CD4-positive, CD25-positive, alpha-beta regulatory T cell (primary cell): ENCODE results near the gene GUCY2D. TPM values are rescaled to one million over a fixed set of nuclear protein-coding genes. Genes with fewer than 3 reads are reported as not detected.
A peak's percentile ranks its signal among the peaks of the same experiment; 100 is the strongest.

Experiments used
- ATAC-seq, 2 donors: fragments of 150-1000 bp; cut with Tn5 transposase; one replicate each; pipeline ENCODE4 v1.10.0; 2021; ENCODE audit warnings: low read depth in 2 of 2, moderate number of reproducible peaks in 2 of 2, moderate library complexity in 1 of 2
- DNase-seq, 3 donors: peaks; one replicate each; pipeline versions ENCODE4 v3.0.0 to v3.0.0-alpha.2; 2012 to 2022; ENCODE audit warnings: mixed read lengths in 1 of 3
- H3K27ac ChIP-seq: one replicate; pipeline ENCODE4 v1.7.0; 2013; ENCODE audit warnings: mild to moderate bottlenecking, low read length; ENCODE audit not compliant: insufficient read depth, poor library complexity, severe bottlenecking
- H3K27me3 ChIP-seq: one replicate; pipeline ENCODE4 v1.7.0; 2013; ENCODE audit warnings: low read length; ENCODE audit not compliant: control insufficient read depth, insufficient read depth
- H3K36me3 ChIP-seq: one replicate; pipeline ENCODE4 v1.7.0; 2013; ENCODE audit warnings: mild to moderate bottlenecking, low read length, moderate library complexity; ENCODE audit not compliant: control insufficient read depth, insufficient read depth
- H3K4me1 ChIP-seq: 2 replicates; pipeline ENCODE4 v1.7.0; 2013; ENCODE audit warnings: mild to moderate bottlenecking, low read length; ENCODE audit not compliant: insufficient read depth, control insufficient read depth, poor library complexity, severe bottlenecking
- H3K4me3 ChIP-seq: one replicate; pipeline ENCODE4 v1.7.0; 2013; ENCODE audit warnings: low read depth, mild to moderate bottlenecking, low read length, moderate library complexity
- H3K9me3 ChIP-seq, 2 experiments: 1 replicate in 1 of 2; 2 replicates in 1 of 2; pipeline ENCODE4 v1.7.0; 2013; ENCODE audit warnings: low read length in 2 of 2, mild to moderate bottlenecking in 1 of 2, moderate library complexity in 1 of 2; ENCODE audit not compliant: control insufficient read depth in 2 of 2
- H3K27ac Mint-ChIP-seq, 3 donors: one replicate each; pipeline ENCODE4 v1.8.0; 2020 to 2022; ENCODE audit warnings: mild to moderate bottlenecking in 3 of 3, mixed read lengths in 3 of 3, moderate library complexity in 2 of 3
- H3K27me3 Mint-ChIP-seq: one replicate; pipeline ENCODE4 v1.8.0; 2022; ENCODE audit warnings: mild to moderate bottlenecking, mixed read lengths
- H3K36me3 Mint-ChIP-seq: one replicate; pipeline ENCODE4 v1.8.0; 2020; ENCODE audit warnings: mixed read lengths
- H3K4me1 Mint-ChIP-seq, 4 donors: one replicate each; pipeline ENCODE4 v1.8.0; 2020 to 2022; ENCODE audit warnings: mixed read lengths in 4 of 4, mild to moderate bottlenecking in 1 of 4
- H3K4me3 Mint-ChIP-seq, 4 donors: one replicate each; pipeline ENCODE4 v1.8.0; 2020 to 2022; ENCODE audit warnings: mild to moderate bottlenecking in 4 of 4, mixed read lengths in 4 of 4, moderate library complexity in 3 of 4
- H3K9me3 Mint-ChIP-seq, 7 donors: one replicate each; pipeline ENCODE4 v1.8.0; 2020 to 2022; ENCODE audit warnings: mixed read lengths in 7 of 7, mild to moderate bottlenecking in 3 of 7, moderate library complexity in 2 of 7
- polyA plus RNA-seq, 4 donors: library from polyadenylated mRNA; unstranded; fragments of 300-500 nt; fragmentation: Illumina TruSeq; gene quantifications; one replicate each; pipeline ENCODE4 v1.2.3, GENCODE V29; 2021
- total RNA-seq: library from RNA; stranded (reverse); gene quantifications from one replicate; pipeline ENCODE4 v1.2.3, GENCODE V29; 2022

The GUCY2D gene
- total and polyA plus RNA-seq, 5 donors from 2014 or later: 0.23 TPM; not detected in 4

DNA sequence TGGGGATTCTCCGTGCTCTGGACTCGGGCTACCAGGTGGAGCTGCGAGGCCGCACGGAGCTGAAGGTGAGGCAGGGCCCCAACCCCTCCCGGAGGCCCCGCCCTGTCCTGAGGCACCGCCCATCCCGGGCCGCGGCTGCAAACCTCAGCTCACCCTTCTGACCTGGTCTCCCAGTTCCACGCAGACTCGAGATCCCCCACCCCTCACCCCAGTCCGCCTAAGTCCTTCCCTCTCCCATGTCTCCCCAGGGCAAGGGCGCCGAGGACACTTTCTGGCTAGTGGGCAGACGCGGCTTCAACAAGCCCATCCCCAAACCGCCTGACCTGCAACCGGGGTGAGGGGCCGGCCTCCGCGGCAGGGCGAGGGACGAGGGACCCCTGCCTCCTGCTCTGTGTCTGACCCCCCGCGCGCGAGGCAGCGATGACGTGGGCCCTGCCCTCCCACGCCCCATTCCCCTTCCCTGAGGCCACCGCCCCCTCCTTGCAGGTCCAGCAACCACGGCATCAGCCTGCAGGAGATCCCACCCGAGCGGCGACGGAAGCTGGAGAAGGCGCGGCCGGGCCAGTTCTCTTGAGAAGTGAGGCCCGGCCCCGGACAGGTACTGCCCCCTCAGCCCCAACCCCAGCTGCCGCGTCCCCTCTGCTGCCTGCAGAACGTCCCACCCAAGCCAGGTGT, 13.7 kb downstream of the GUCY2D start:
- Mint-ChIP-seq H3K9me3 (no peaks in the 10 kb centered on the region), H3K36me3 (no peaks in the 10 kb centered on the region), H3K4me1 (peaks cover 0 to 11% (median 8%) of the 10 kb centered on the region in 4 donors), H3K27me3 (peaks cover 38% of the 10 kb centered on the region), H3K4me3 (peak overlapping the region; percentile 28 to 81 (median 76)), H3K27ac (no peak overlapping the region)
- peak in 1 of 2 donors; percentile 16 for ATAC-seq
- no peak for DNase-seq
- Histone ChIP-seq H3K36me3 (no peaks in the 10 kb centered on the region), H3K27ac (no peak overlapping the region), H3K4me1 (peaks cover 12% of the 10 kb centered on the region), H3K4me3 (no peak overlapping the region), H3K9me3 (no peaks in the 10 kb centered on the region), H3K27me3 (peaks cover 4% of the 10 kb centered on the region)

GRCh38 chr17:8016632-8017424, 14.4 kb downstream of the GUCY2D start:
- H3K9me3 Mint-ChIP-seq: peaks cover 0 to 2% (median 0%) of the 10 kb centered on the region in 7 donors
- H3K4me3 Mint-ChIP-seq: peak overlapping the region; percentile 28 to 81 (median 76)
- no peak overlapping the region for H3K27ac ChIP-seq
- no peak overlapping the region for H3K4me3 ChIP-seq
- DNase-seq: peak in 2 of 3 donors; percentile 24 to 59
- peaks cover 12% of the 10 kb centered on the region for H3K4me1 ChIP-seq
- no peaks in the 10 kb centered on the region for H3K36me3 Mint-ChIP-seq
- peaks cover 0 to 11% (median 8%) of the 10 kb centered on the region in 4 donors for H3K4me1 Mint-ChIP-seq
- H3K9me3 ChIP-seq: no peaks in the 10 kb centered on the region
- peak overlapping the region in 1 of 3 donors; percentile 59 for H3K27ac Mint-ChIP-seq
- H3K36me3 ChIP-seq: no peaks in the 10 kb centered on the region
- H3K27me3 Mint-ChIP-seq: peaks cover 38% of the 10 kb centered on the region
- peaks cover 4% of the 10 kb centered on the region for H3K27me3 ChIP-seq
- ATAC-seq: peak; percentile 59 to 73

GRCh38 chr17:8018436-8018835, 16.0 kb downstream of the GUCY2D start:
- peaks cover 12% of the 10 kb centered on the region for H3K4me1 ChIP-seq
- Mint-ChIP-seq H3K4me1 (peaks cover 0 to 11% (median 8%) of the 10 kb centered on the region in 4 donors), H3K36me3 (no peaks in the 10 kb centered on the region), H3K27me3 (peaks cover 38% of the 10 kb centered on the region), H3K4me3 (no peak overlapping the region), H3K27ac (no peak overlapping the region), H3K9me3 (peaks cover 0 to 2% (median 0%) of the 10 kb centered on the region in 7 donors)
- H3K9me3 ChIP-seq: no peaks in the 10 kb centered on the region
- H3K4me3 ChIP-seq: no peak overlapping the region
- peaks cover 7% of the 10 kb centered on the region for H3K27me3 ChIP-seq
- H3K36me3 ChIP-seq: no peaks in the 10 kb centered on the region
- DNase-seq (no peak), ATAC-seq (no peak)
- H3K27ac ChIP-seq: no peak overlapping the region

DNA sequence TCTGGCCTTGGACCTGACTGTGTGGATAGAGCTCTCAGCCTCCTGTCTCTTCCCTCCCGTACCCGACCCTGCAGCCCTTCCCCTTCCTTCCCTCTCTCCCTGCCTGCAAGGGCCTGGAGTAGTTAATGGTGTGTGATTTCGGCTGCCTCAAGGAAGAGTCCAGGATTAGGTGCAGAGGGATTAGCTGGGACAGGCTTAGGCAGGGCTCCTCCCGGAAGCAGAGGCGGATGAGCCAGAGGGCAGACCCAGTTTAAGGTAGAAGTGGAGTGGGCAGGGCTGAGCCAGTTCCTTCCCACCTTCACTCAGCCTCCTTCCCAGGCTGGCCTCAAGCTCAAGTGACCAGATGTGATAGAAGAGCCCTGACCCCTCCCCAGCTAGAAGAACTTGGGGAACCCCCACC, 16.8 kb downstream of the GUCY2D start:
- Mint-ChIP-seq H3K27me3 (peaks cover 37% of the 10 kb centered on the region), H3K4me3 (no peak overlapping the region), H3K4me1 (peaks cover 0 to 10% (median 7%) of the 10 kb centered on the region in 4 donors), H3K27ac (no peak overlapping the region), H3K9me3 (peaks cover 0 to 2% (median 0%) of the 10 kb centered on the region in 7 donors), H3K36me3 (no peaks in the 10 kb centered on the region)
- Histone ChIP-seq H3K4me3 (no peak overlapping the region), H3K27me3 (peaks cover 7% of the 10 kb centered on the region), H3K36me3 (no peaks in the 10 kb centered on the region), H3K9me3 (no peaks in the 10 kb centered on the region), H3K27ac (no peak overlapping the region), H3K4me1 (peaks cover 12% of the 10 kb centered on the region)
- DNase-seq: no peak
- no peak for ATAC-seq

DNA sequence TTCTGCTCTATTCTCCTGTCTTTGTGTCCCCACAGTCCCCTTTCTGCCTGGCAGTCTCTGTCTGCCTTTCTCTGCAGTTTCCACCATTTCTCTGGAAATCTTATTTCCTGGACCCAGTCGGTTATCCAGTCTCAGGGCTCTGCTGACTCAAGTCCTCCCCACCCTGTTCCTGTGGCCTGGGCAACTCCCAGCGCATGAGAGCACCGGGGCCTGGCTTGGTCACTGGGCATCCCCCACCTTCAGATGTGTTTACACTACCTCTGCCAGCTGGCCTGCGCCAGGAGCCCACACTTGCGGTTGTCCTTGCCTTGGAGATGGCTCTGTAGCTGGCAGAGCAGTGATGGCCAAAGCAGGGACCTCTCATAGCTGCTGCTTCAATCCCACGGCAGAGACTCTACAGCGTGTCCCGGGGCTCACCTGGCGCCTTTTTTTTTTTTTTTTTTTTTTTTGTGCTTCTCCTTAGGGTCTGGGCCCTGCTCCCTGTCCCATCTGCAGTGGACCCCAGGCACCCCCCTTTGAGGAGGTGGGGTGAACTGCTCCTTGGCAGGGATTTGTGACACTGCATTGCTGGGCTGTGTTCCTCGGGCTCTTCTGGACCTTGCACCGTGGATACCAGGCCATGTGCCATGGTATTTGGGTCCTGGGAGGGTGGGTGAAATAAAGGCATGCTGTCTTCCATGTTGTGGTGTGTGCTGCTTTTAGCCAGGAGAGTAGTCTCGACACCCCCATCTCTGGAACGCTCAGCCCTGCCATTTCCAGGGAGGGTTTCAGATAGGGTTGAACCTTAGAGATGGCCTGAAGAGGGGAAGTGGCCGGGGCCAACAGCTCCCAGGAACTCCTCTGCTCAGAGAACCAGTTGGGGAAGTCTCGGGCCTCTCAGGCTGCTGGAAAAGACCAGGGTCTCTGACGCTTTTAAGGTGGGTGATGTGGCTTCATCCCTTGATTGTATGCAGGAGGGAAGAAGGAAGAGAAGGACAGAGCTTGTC, 17.5 kb downstream of the GUCY2D start:
- no peaks in the 10 kb centered on the region for H3K9me3 ChIP-seq
- no peak for DNase-seq
- H3K27ac Mint-ChIP-seq: no peak overlapping the region

GRCh38 chr17:8020776-8021564, 18.6 kb downstream of the GUCY2D start:
- Histone ChIP-seq H3K27me3 (peaks cover 4% of the 10 kb centered on the region), H3K9me3 (no peaks in the 10 kb centered on the region), H3K36me3 (no peaks in the 10 kb centered on the region), H3K4me3 (no peak overlapping the region), H3K27ac (no peak overlapping the region), H3K4me1 (peaks cover 9% of the 10 kb centered on the region)
- Mint-ChIP-seq H3K27me3 (peaks cover 28% of the 10 kb centered on the region), H3K36me3 (no peaks in the 10 kb centered on the region), H3K9me3 (peaks cover 0 to 2% (median 0%) of the 10 kb centered on the region in 7 donors), H3K4me1 (peaks cover 0 to 8% (median 6%) of the 10 kb centered on the region in 4 donors), H3K27ac (peak overlapping the region in 1 of 3 donors; percentile 78), H3K4me3 (no peak overlapping the region)
- ATAC-seq (no peak), DNase-seq (no peak)

More for the DNA sequence above, 17.5 kb downstream of the GUCY2D start:
- peak in 1 of 2 donors; percentile 27 for ATAC-seq
- H3K4me1 Mint-ChIP-seq: peaks cover 0 to 8% (median 6%) of the 10 kb centered on the region in 4 donors
- no peak overlapping the region for H3K27ac ChIP-seq
- H3K36me3 ChIP-seq: no peaks in the 10 kb centered on the region
- H3K4me1 ChIP-seq: peaks cover 12% of the 10 kb centered on the region
- H3K27me3 Mint-ChIP-seq: peaks cover 30% of the 10 kb centered on the region
- peaks cover 0 to 2% (median 0%) of the 10 kb centered on the region in 7 donors for H3K9me3 Mint-ChIP-seq
- no peak overlapping the region for H3K4me3 Mint-ChIP-seq
- no peak overlapping the region for H3K4me3 ChIP-seq
- H3K27me3 ChIP-seq: peaks cover 5% of the 10 kb centered on the region
- no peaks in the 10 kb centered on the region for H3K36me3 Mint-ChIP-seq
